NCI-H2107 treated with DMSO at 0.1 percent for 48 hours (cell line): ENCODE data around the gene RCHY1.
"Not testable (repeated sequence)": the region's sequence is repeated elsewhere in the genome, so short reads cannot be mapped to it uniquely, and the experiment has no call there.

Experiments
- DNase-seq: peaks from one replicate; lab custom pipeline; 2025; ENCODE audit not compliant: unreplicated experiment; lab: John Stamatoyannopoulos, UW

Gene RCHY1

DNA sequence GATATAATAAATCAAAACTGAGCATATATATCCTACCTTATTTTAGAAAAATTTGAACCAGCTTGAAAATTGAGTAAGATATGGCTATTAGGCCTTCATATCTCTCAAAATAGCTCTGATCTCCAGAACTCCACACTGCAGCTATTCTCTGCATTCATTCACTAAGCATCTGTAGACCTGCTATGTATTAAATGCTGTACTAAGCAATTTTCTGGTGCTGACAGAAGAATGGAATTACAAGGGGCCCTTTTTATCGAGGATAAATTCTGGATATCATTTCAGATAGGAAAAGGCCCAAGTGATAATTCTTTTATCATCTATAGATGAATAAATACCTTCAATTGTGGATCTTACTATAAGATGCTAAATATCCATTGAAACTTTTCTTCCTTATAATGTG lies 1.9 kb upstream of the RCHY1 start:
- no peak for DNase-seq

DNA sequence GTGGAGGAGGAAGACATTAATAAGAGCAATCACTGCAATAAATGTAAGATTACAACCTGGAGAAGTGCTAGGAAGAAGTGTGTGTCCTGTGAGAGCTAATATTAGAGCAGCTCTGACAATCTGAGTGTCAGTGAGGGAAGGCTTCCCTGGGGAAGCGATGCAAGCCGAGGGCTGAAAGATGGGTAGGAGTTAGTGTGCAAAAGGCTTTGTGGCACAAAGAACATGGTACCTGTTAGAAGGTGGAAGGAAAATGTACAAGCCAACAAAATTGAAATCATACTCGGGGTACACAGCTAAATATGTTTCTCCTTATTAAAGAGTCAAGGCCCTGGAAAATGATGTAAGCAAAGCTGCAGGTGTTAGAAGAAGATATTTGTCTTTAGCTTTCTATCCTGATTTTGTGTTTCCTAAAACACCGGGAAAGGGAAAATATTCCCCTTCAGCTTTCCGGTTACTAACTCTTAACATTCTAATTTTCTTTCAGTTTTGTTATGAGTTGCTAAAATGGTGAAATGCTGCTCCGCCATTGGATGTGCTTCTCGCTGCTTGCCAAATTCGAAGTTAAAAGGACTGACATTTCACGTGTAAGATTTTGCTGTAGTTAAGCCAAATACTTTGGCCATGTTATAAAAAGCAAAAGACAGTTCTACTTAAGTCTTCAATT lies 878 bp upstream of the RCHY1 start:
- DNase-seq, result no peak

DNA sequence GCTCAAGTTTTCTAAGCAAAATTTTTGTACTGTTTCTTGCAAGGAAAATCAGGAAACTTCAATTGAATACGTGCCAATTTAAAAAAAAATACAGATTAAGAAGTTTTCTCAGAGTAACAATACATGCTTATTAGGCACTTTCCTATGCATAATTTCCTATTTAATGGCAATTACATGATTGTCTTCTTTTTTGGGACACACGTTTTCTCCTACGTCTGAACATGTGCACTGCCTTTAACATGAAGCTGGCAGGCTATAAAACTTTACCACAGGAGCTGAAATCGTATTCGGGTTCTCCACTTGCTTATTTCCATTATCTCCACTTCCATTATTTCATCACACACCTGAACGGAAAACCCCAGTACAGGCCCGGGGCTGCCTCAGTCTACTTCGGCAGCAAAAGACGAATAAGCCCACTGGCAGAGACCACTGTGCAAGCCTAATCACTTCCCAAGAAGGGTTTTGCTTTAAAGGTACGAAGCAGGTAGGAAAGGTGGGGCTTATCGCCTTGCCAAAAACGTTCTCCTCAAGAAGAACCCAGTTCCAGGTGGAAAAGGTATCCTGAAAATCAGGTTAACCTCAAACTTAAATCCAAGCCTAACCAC lies 575 bp downstream of the RCHY1 start:
- no peak for DNase-seq

DNA sequence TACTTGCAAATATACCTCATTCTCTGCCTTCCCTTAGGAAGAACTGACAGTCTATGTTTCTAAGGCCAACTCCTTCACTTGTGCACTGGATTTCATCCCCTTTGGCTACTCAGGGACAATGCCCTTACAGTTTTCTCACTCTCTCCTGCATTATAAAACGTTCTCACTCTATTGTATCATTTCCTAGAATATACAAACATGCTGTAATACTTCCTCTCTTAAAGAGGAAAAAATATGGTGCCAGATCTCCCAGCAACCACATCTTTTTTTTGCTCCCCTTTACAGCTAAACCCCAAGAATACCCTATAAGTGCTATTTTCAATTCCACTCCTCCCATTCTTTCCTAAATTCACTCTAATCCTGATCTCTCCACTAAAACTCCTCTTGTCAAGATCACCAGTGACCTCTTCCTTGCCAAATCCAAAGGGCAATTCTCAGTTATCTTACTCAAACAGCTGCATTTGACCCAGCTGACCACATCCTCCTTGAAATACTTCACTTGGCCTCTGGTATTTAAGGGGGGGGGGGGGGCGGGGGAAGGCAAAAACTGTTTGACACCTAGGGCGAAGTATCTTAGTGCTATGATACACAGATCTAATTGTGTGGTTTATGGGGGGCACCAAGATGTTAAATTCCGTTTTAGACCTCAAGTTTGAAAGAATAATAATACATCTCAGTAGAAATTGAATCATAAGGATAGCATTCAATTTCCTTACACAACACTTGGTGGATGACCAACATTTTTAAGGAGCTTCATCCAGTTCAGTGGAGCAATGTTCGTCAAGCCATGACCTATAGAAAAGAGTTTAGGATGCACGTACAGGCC lies 1.6 kb downstream of the RCHY1 start:
- DNase-seq, result no peak

DNA sequence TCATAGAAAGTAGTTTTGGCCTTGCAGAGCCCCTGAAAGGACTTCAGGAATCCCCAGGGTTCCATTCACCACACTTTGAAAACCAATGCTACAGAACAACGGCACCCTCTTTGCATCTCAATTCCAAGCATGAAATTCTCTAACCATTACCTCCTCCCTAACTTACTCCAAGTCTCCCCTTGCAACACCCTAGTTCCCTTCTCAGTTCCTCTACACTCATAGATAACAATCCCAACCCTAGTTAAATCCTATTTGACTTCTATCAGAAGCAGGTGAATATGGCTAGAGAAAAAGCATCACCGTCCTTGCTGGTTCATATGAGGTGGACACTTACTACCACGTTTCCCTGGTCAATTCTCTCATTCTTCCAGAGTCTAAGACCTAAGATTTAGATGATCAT lies 2.4 kb downstream of the RCHY1 start:
- DNase-seq, result no peak

DNA sequence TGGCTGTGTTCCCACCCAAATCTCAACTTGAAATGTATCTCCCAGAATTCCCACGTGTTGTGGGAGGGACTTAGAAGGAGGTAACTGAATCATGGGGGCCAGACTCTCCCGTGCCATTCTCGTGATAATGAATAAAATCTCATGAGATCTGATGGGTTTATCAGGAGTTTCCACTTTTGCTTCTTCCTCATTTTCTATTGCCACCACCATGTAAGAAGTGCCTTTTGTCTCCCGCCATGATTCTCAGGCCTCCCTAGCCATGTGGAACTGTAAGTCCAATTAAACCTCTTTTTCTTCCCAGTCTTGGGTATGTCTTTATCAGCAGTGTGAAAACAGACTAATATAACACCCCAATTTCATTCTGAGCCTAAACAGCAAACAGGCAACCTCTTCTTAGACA lies 4.6 kb downstream of the RCHY1 start:
- not testable (repeated sequence) for DNase-seq

DNA sequence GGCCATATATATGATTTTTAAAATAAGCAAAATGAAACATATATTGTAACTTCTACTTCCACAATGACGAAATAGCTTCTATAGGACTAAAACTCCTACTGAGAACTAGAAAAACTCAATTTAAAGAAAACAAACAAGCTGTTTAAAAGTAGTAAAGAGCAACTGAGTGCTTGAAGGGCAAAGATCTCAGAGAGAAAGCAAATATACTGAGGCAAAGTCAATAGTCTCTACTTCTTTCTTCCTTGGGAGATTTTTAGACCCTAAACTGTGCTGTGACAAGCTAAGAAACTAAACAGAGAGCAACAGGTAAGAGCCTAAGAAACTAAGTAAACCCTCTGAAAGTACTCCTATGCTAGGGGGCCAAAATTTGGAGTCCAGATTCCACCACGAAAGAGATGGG lies 8.6 kb downstream of the RCHY1 start:
- DNase-seq, result no peak

DNA sequence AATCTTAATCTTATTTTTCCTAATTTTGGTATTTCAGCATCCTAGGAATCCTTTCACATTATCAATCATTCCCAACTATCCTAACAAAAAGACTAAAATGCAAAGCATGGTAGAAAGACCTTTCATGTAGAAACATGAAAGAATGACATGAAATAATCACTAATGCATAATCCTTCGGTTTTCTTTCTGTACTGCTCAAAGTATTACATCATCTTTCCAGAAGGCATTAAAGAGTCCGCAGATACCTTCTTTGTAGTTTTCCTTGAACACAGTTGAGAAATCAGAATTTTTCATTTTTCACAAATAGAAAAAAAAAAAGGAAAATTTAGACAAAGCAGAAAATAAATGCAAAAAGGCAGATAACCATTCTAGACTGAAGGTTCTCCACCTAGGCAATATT lies 11.5 kb downstream of the RCHY1 start:
- DNase-seq, result no peak

DNA sequence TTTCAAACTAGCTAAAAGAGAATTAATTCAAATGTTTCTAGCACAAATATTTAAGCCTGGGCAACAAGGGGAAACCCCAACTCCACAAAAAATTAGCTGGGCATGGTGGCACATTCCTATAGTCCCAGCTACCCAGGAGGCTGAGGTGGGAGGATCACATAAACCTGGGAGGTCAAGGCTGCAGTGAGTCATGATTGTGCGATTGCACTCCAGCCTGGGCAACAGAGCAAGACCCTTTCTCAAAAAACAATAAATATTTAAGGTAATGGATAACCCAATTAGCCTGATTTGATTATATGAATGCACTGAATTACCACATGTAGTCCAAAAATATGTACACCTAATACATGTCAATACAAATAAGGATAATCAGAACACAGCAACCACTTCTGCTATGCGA lies 14.3 kb downstream of the RCHY1 start:
- DNase-seq, result no peak

DNA sequence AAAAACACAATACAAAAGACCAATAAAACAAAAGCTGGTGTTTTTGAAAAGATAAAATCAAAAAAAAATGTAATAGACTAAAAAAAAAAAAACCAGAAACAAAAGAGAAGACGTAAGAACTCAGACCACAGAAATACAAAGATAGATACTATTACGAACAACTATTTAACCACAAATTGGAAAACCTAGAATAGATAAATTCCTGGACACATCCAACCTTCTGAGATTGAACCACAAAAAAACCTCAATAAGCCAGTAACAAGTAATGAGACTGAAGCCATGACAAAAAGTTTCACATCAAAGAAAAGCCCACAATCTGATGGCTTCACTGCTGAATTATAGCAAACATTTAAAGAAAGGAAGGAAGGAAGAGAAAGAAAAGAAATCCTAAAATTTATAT lies 16.2 kb downstream of the RCHY1 start:
- DNase-seq, result no peak

DNA sequence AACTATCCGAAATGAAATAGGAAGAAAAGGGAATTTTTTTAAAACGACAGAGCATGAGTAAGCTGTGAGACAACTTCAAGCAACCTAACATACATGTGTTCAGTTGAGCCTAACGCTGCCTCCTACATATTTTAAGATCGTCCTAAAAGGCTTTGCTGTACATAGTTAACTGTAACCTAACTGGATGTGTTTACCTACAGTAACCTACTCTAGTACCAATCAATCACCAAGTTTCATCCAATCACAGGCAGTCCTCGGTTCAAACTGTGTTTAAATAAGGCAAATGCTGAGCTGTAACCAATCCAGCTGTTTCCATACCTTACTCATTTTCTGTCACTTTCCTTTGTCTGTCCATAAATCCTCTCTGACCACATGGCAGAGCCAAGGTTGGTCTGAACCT lies 17.1 kb downstream of the RCHY1 start:
- DNase-seq, result no peak

DNA sequence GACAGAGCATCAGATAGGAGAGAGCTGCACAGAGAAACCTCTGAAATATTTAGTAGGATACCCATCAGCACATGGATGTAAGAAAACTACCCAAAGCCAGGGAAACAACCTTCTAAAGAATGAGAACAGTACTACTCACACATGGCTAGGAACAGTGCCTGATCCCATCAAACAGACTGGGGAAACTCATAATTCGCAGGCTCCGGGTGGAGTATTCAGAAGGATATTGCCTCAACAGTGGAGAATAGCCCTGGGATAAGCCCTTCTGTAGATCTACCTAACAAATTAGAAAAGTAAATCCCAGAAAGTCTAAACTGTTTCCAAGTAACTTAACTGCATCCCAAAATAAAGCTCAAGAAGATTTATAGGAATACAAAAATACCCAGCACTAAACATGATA lies 17.8 kb downstream of the RCHY1 start:
- DNase-seq, result no peak

DNA sequence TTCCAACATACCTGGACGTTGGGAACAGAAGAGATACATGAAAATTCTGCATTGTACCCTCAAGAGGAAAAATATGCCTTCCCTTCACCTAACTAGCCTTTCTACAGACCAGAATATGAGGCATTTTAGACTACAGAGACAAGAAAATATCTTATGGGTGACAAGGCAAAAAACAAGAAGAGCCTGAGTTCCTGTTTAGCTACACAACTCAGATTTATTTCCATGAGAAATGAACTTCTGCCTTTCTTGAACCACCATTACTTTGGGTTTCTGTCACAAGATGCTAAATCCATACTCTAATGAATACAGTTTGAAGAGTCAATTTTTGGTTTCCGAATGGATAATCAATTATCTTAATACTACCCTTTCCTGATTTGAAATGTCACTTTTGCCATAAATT lies 18.7 kb downstream of the RCHY1 start:
- no peak for DNase-seq

DNA sequence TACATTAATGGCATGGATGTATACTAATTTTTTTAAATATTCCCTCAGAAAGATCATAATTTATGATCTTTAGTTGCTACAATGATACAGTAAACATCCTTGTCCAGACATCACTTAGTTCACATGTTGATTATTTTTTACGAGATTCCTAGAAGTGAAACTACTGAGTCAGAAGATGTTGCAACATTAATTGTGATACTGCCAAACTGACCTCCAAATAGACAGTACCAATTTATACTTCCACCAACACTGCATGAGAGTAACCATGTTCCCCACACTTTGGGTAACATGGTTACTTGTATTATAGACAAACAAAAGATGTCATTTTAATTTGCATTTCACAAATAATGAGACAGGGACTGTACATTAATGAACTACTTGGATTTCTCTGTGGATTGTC lies 19.6 kb downstream of the RCHY1 start:
- DNase-seq, result no peak

DNA sequence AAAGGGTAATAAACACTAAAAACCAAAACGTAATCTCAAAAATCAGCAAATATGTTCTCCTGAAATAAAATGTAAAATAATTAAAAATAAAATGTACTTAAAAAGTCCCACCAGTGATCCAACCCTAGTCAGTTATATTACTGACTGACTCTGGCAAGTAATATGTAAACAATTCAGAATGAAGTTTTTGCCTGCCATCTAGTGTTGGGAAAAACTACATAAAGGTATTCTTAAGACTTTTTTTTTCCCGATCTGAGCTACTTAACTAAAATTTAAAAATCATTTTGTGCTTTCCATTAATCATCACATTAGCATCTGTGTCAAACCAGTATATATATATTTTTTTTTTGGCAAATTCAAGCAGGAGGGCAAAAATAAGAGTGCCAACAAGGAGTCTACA lies 24.0 kb downstream of the RCHY1 start:
- DNase-seq, result no peak

DNA sequence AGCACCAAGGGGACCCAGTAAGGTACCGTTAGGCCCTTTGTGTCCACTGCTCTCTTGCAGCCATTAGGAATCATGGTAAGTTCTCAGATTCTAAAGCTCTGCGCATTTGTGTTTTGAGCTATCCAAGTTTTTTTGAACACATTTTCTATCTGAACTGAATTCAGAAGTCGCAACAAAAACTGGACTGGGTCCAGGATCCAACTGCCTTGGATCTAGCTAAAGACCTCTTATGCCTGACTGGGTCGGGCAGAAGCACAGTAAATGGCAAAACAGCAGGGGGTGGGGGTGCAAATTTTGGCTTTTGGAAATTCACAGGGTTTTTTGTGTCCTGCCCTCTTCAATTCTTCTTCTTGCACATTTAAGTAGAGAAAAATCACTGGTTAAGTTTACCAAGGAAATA lies 30.0 kb downstream of the RCHY1 start:
- no peak for DNase-seq

DNA sequence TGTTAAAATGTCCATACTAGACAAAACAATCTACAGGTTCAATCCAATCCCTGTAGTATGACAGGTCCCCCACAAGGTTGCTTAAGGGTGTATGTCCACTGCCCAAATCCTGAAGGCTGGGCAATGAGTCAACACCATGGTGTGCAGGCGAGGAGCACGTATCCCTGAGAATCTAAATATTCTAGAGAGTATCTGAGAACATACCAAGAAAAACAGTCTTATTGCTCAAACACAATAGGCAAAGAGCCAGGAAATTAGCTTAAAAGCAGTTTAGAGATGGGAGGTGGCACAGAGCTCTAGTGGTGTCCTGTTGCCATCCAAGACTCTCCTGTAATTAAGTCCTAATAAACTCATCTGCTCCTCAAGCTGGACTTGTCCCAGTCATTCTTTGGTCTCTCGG lies 37.0 kb downstream of the RCHY1 start:
- no peak for DNase-seq

DNA sequence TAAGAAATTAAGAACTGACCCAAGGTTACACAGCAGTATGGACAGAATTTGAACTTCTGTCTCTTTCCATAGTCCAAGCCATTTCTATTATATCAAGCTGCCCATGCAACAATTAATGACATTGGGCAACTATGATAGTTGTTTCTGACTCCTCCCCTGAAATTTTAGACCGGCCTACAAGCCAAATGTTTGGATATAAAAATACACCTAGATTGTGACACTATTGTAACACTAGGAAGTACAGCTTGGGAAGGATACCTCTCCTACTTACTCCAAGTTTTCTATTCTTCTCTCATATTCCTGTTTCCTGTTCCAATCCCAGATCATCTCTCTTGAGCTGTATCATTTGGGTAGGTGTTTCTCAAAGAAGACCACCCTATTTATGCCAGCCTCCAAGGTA lies 43.5 kb downstream of the RCHY1 start:
- DNase-seq, result no peak

DNA sequence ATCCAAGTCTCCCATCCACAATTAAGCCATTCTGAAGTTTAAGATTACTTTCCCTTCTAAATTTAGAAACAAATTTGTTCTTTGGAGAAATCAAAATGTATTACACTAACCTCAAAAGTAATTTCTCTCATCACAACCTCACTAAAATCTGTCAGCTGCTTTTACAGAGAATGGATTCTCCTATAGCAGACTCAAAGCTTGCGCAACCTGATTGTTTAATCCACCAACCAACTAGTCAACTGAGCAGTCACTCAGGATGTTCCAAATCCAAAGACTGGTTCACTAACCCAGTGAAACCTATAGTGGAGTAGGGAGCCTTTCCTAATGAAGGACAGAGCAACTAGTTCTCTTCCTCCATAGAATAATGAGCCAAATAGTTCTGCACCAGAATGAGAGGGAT lies 44.3 kb downstream of the RCHY1 start:
- DNase-seq, result no peak

DNA sequence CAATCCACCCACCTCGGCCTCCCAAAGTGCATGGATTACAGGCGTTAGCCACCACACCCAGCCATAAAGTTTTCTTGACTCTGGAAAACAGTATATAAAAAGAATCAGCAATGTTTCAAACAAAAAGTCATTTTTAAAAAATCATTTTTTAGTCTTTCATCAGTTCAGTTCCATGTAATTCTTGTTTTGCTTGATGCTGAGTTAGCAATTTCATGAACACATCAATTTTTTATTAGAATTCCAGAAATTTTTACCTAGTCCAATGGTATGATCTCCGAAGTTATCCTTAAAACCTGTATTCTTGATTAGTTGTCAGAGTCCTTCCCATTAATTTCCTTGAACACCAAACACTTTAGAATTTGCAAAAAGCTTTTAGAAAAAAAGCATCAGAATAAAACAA lies 56.8 kb downstream of the RCHY1 start:
- no peak for DNase-seq

DNA sequence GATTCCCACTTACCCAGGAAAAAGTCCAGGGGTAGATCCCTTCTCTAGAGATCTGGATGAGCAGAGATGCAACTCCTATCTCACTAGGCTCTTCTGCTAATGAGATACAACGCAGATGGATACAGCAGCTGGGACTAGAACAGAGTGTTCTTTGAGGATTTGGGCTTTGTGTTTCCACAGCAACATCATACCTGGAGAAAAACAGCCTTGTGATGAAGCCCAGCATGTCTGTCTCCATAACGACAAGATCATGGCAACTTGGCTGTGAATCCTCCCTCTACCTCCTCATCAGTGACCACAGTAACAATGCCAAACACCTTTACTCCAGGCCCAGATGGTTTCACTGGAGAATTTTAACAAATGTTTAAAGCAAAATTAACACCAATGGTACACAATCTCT lies 80.1 kb downstream of the RCHY1 start:
- DNase-seq, result no peak

DNA sequence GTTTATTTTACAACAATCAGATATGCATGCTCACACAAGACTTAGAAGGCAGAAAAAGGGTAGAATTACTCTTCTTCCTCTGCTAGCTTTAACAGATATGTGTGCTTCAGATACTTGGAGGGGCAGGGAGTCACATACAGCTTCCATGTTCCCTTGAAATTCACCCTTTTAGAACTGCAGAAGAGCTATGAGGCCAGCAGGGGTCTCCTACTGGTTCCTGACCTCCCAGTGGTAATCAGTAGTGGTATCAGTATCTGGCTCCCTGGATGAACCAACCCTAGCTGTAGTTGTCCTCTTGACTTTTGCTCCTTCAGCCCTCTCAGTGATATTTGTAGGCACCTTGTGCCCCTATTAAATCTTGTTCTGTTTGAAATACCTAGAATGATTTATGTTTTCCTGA lies 81.5 kb downstream of the RCHY1 start:
- DNase-seq, result no peak
